Ovary (tissue), 9 donors: ENCODE data around the gene RNF38. TPM values are rescaled to one million over a fixed set of nuclear protein-coding genes. Genes with fewer than 3 reads are reported as not detected.

Experiments
- DNase-seq, 5 donors: peaks; one replicate each; pipeline ENCODE4 v3.0.0-alpha.2; 2019 to 2020
- H3K27ac ChIP-seq, 2 donors: fragments of 200-600 bp; one replicate each; pipeline versions ENCODE4 v1.5.1 to v1.8.0; 2019 to 2022
- H3K27me3 ChIP-seq: fragments of 200-600 bp; one replicate; pipeline ENCODE4 v1.8.0; 2022
- H3K36me3 ChIP-seq: fragments of 200-600 bp; sonication (generic); one replicate; pipeline ENCODE4 v1.5.1; 2019
- H3K4me1 ChIP-seq: one replicate; pipeline ENCODE4 v1.8.1; 2013; ENCODE audit warnings: mild to moderate bottlenecking, moderate library complexity; ENCODE audit not compliant: insufficient read depth
- H3K4me3 ChIP-seq: fragments of 200-600 bp; sonication (generic); one replicate; pipeline ENCODE4 v1.5.1; 2017
- H3K9me3 ChIP-seq, 2 donors: fragments of 200-600 bp in 1 of 2; sonication (generic) in 1 of 2; one replicate each; pipeline versions ENCODE4 v1.5.1 to v1.8.1; 2013 to 2019; ENCODE audit warnings: mild to moderate bottlenecking in 1 of 2, moderate library complexity in 1 of 2
- CTCF ChIP-seq, 3 donors: fragments of 450-650 bp in 2 of 3; fragments of 200-600 bp in 1 of 3; IDR thresholded peaks; one replicate each; pipeline versions ENCODE4 v1.5.1 to v1.8.0; 2016 to 2022; ENCODE audit warnings: antibody characterized with exemption in 3 of 3, mild to moderate bottlenecking in 1 of 3
- EP300 ChIP-seq: sonication (generic); formaldehyde crosslinking; IDR thresholded peaks from one replicate; pipeline ENCODE4 v1.6.1; 2017; ENCODE audit warnings: antibody characterized with exemption
- POLR2A ChIP-seq: fragments of 450-650 bp; IDR thresholded peaks from one replicate; pipeline ENCODE4 v1.6.1; 2017; ENCODE audit warnings: antibody characterized with exemption, mild to moderate bottlenecking, moderate library complexity
- WGBS, 3 donors: extraction: QIAGEN DNeasy Blood & Tissue Kit in 1 of 3; methylation state at CpG; one replicate each; pipeline versions ENCODE4 v1.1.5 to v1.1.7; 2013 to 2017; 5-methylcytosine and 5-hydroxymethylcytosine counted together
- intact Hi-C, 4 donors: fragments of 100-400 bp; cut with DNase I; formaldehyde crosslinking; loops; one replicate each; pipeline versions ENCODE4 v1.11.0 to v1.15.1; 2022 to 2023
- polyA plus RNA-seq, 2 donors: library from polyadenylated mRNA; stranded (reverse); fragments of 200-250 nt in 1 of 2; fragments of 350-450 nt in 1 of 2; fragmentation: Illumina TruSeq in 1 of 2; extraction: RNeasy Lipid Tissue Mini Kit (QIAGEN cat#74804) in 1 of 2; gene quantifications; one replicate each; pipeline ENCODE4 v1.2.3, GENCODE V29; 2013 to 2014
- total RNA-seq, 7 donors: library from RNA; depleted of rRNA in 2 of 7; stranded (reverse); fragments of >200 nt in 2 of 7; fragmentation: NEBNext Ultra II Directional in 3 of 7; extraction: Animal tissue kit (Norgen Biotek cat#: 25700) in 3 of 7; gene quantifications; one replicate each; pipeline versions ENCODE4 v1.1.0 to v1.2.4, GENCODE V29; 2016 to 2023
- donor health status: DM: no; HTN: no; CAD: no; lungs with moderate emphysema.
- donor health status: DM: no; HTN: no; CAD: no.
- donor health status: Bipolar disorder and iron deficiency.
- donor health status: DM: yes; HTN: yes; CAD: no.
- donor health status: DM: no; HTN: no; CAD: no.
- donor health status: DM: yes; HTN: yes; CAD: no.

Gene RNF38
- total and polyA plus RNA-seq, 9 donors = 30.4 to 81.3 (median 55.7) TPM

DNA sequence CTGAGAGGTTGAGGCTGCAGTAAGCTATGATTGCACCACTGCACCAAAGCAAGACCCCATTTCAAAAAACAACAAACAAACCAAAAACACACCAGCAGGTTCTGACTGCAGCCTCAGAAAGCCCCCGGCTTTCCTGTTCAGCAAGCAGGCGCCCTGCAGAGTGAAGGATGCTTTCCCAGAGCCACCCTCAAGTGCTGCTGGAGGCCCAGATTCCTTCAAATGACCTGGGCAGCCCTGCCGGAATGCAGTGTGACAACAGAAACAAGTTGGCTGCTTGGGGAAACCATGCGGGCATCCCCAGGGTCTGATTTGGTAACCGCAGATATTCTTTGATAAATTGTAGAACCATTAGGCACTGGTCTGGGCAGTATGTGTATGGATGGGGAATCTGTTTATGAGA, 106.2 kb downstream of the RNF38 start:
- no peaks in the 10 kb centered on the region for H3K9me3 ChIP-seq
- no peak overlapping the region for H3K27ac ChIP-seq
- intact Hi-C loops = no loop called here
- DNase-seq = no peak
- WGBS, 3 donors = 87 to 88% (median 87%) methylated on average over 5 of the region's 5 CpGs
- H3K36me3 ChIP-seq = no peaks in the 10 kb centered on the region
- no peak overlapping the region for H3K4me3 ChIP-seq
- no peak for TF ChIP-seq POLR2A
- no peaks in the 10 kb centered on the region for H3K27me3 ChIP-seq
- H3K4me1 ChIP-seq = no peaks in the 10 kb centered on the region

DNA sequence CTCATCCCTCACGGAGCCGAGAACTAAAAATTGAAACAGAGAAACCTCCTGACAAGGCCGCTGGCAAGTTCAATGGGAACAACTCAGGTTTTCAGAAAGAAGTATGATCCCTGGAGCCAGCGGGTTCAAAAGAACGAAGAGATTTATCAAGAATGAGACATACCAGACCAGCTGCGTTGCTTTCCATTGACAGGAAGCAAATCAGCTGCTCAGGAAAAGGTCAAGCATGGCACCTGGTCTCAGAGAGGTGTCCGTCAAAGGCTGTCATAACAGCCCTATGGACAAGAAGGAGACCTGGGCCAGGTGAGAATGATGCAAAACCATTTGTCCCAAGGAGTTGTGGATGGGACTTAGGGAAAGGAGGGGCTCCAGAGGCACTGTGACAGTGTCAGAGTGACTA, 106.9 kb downstream of the RNF38 start:
- H3K4me1 ChIP-seq = no peaks in the 10 kb centered on the region
- no peak overlapping the region for H3K4me3 ChIP-seq
- intact Hi-C loops = no loop called here
- no peak overlapping the region for H3K27ac ChIP-seq
- no peaks in the 10 kb centered on the region for H3K9me3 ChIP-seq
- no peaks in the 10 kb centered on the region for H3K27me3 ChIP-seq
- no peaks in the 10 kb centered on the region for H3K36me3 ChIP-seq
- no peak for DNase-seq
- TF ChIP-seq CTCF (IDR thresholded peaks at IDR 0.05) = no peak
- no peak for TF ChIP-seq EP300
- TF ChIP-seq POLR2A = no peak
- WGBS, 3 donors = 91 to 93% (median 92%) methylated on average over 7 of the region's 7 CpGs

DNA sequence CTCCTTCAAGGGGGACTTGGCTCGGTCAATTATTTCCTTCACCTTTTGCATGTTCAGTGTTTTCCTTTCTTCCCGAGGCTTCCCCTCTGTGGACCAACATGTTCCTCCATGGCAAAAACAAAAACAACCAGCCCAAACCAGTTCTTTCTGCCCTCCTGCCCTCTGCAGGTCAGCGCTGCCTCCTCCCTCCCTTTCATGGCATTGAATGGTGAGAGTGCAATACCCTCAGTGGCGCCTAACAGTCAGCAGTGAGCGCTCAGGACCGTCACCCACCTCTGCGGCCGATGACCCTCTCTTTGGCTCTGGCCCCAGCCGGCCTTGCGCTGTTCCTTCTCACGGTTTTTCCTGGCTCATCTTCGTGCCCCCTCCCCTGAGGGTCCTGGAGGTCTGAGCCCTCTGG, 107.4 kb downstream of the RNF38 start:
- H3K9me3 ChIP-seq = no peaks in the 10 kb centered on the region
- intact Hi-C loops = no loop called here
- TF ChIP-seq POLR2A = no peak
- TF ChIP-seq CTCF (IDR thresholded peaks at IDR 0.05) = no peak
- no peak for TF ChIP-seq EP300
- H3K4me1 ChIP-seq = no peaks in the 10 kb centered on the region
- no peak for DNase-seq
- no peaks in the 10 kb centered on the region for H3K27me3 ChIP-seq
- H3K4me3 ChIP-seq = no peak overlapping the region
- H3K36me3 ChIP-seq = no peaks in the 10 kb centered on the region
- WGBS, 3 donors = 77 to 83% (median 80%) methylated on average over 12 of the region's 12 CpGs
- no peak overlapping the region for H3K27ac ChIP-seq

GRCh38 chr9:36290996-36291395, 109.1 kb downstream of the RNF38 start:
- H3K4me3 ChIP-seq = no peak overlapping the region
- intact Hi-C loops = no loop called here
- no peak for TF ChIP-seq POLR2A
- TF ChIP-seq CTCF (IDR thresholded peaks at IDR 0.05) = no peak
- no peak for TF ChIP-seq EP300
- no peaks in the 10 kb centered on the region for H3K36me3 ChIP-seq
- no peaks in the 10 kb centered on the region for H3K9me3 ChIP-seq
- H3K27me3 ChIP-seq = no peaks in the 10 kb centered on the region
- H3K4me1 ChIP-seq = no peaks in the 10 kb centered on the region
- no peak overlapping the region for H3K27ac ChIP-seq
- no peak for DNase-seq
- 81 to 98% (median 84%) methylated on average over 3 of the region's 3 CpGs for WGBS, 3 donors

GRCh38 chr9:36289836-36290435, 110.1 kb downstream of the RNF38 start:
- Histone ChIP-seq H3K27ac (no peak overlapping the region), H3K9me3 (no peaks in the 10 kb centered on the region), H3K27me3 (no peaks in the 10 kb centered on the region), H3K36me3 (no peaks in the 10 kb centered on the region), H3K4me1 (no peaks in the 10 kb centered on the region), H3K4me3 (no peak overlapping the region)
- TF ChIP-seq EP300 = no peak
- TF ChIP-seq POLR2A = no peak
- no peak for TF ChIP-seq CTCF (IDR thresholded peaks at IDR 0.05)
- intact Hi-C loops = no loop called here
- 92 to 99% (median 96%) methylated on average over 3 of the region's 3 CpGs for WGBS, 3 donors
- no peak for DNase-seq
